ENCODE results near the gene SRMS. TPM values are rescaled to one million over a fixed set of nuclear protein-coding genes. Genes with fewer than 3 reads are reported as not detected.

SRMS gene
- total RNA-seq, 1 experiment from 2014 or later = 1.4 TPM

DNA sequence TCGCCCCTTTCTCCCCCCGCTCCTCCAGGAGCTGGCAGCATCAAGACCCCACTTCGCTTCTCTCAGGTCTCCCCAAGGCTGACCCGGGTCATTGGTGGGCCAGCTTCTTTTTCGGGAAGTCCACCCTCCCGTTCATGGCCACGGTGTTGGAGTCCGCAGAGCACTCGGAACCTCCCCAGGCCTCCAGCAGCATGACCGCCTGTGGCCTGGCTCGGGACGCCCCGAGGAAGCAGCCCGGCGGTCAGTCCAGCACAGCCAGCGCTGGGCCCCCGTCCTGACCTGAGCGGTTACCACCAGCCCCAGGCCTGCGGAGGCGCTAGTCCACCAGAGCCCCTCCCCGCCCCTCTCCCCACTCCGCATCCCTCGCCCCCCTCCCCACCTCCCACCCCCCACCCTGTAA is 25.9 kb downstream of the SRMS start:
- H3K27ac Mint-ChIP-seq (ENCODE audit: low read depth, unreplicated experiment) = peak overlapping the region; percentile 42
- TF ChIP-seq, protein P1, sequence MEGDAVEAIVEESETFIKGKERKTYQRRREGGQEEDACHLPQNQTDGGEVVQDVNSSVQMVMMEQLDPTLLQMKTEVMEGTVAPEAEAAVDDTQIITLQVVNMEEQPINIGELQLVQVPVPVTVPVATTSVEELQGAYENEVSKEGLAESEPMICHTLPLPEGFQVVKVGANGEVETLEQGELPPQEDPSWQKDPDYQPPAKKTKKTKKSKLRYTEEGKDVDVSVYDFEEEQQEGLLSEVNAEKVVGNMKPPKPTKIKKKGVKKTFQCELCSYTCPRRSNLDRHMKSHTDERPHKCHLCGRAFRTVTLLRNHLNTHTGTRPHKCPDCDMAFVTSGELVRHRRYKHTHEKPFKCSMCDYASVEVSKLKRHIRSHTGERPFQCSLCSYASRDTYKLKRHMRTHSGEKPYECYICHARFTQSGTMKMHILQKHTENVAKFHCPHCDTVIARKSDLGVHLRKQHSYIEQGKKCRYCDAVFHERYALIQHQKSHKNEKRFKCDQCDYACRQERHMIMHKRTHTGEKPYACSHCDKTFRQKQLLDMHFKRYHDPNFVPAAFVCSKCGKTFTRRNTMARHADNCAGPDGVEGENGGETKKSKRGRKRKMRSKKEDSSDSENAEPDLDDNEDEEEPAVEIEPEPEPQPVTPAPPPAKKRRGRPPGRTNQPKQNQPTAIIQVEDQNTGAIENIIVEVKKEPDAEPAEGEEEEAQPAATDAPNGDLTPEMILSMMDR (IDR thresholded peaks at IDR 0.05; ENCODE audit: unreplicated experiment) = no peak
- ChIA-PET CTCF (interaction anchor here (0.6 to 4.1 kb wide), 6 partner anchors 8 to 297 kb away, joined by 4 to 20 read pairs (median 4); partner anchors contain the start of gene PTK6), POLR2A (interaction anchor here (0.5 to 5.4 kb wide), 30 partner anchors 13 to 1043 kb away, joined by 3 to 124 read pairs (median 4); partner anchors contain the start of genes PRPF6, PTK6, RTEL1 and SAMD10)
- intact Hi-C loops (cut with micrococcal nuclease) = no loop called here
- H3K9me3 Mint-ChIP-seq (ENCODE audit: unreplicated experiment) = no peaks in the 10 kb centered on the region
- peaks cover 34% of the 10 kb centered on the region for H3K36me3 Mint-ChIP-seq (ENCODE audit: insufficient read depth, unreplicated experiment)
- peak overlapping the region; percentile 83 for H3K4me3 Mint-ChIP-seq (ENCODE audit: unreplicated experiment)
- no peaks in the 10 kb centered on the region for H3K4me1 Mint-ChIP-seq (ENCODE audit: insufficient read depth, unreplicated experiment)
- no peak for DNase-seq (ENCODE audit: unreplicated experiment)
- H3K27me3 Mint-ChIP-seq (ENCODE audit: insufficient read depth, unreplicated experiment) = no peaks in the 10 kb centered on the region
- no TSS peak for BruUV-seq (replicated peaks)

DNA sequence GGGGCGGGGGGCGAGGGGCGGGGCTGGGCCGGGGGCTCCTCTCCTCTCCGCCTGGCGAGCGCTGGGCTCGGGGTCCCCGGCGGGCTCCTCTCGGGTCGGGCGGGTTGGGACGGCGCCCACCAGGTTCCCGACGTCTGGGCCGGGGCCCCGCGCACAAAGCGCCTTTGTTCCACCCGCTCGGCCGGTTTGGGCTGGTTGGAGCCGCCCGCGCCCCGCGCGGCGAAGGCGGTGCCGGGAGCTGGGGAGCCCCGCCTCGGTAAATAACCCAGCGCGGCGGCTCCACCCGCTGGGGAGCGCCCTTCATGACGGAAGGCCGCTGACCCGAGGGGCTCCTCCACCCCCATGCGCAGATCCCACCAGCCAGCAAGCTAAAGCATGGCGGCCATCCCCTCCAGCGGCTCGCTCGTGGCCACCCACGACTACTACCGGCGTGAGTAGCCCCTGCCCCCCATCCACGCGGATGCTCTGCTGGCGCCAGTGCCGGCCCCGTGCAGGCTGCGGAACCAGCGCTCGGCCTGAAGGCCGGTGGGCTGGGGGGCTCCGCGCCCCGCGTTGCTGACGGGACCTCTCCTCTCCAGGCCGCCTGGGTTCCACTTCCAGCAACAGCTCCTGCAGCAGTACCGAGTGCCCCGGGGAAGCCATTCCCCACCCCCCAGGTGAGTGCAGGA is 26.5 kb downstream of the SRMS start:
- TF ChIP-seq, protein P1 (IDR thresholded peaks at IDR 0.05; ENCODE audit: unreplicated experiment) = no peak
- peak; percentile 61 for DNase-seq (ENCODE audit: unreplicated experiment)
- Mint-ChIP-seq H3K4me1 (ENCODE audit: insufficient read depth, unreplicated experiment) (no peaks in the 10 kb centered on the region), H3K27me3 (ENCODE audit: insufficient read depth, unreplicated experiment) (no peaks in the 10 kb centered on the region), H3K4me3 (ENCODE audit: unreplicated experiment) (peak overlapping the region; percentile 83), H3K27ac (ENCODE audit: low read depth, unreplicated experiment) (peak overlapping the region; percentile 42), H3K36me3 (ENCODE audit: insufficient read depth, unreplicated experiment) (peaks cover 34% of the 10 kb centered on the region), H3K9me3 (ENCODE audit: unreplicated experiment) (no peaks in the 10 kb centered on the region)
- intact Hi-C loops (cut with micrococcal nuclease) = loop anchor here (1.0 kb wide), 1 partner anchor 79 kb away; no protein-coding TSS in a partner anchor
- BruUV-seq (replicated peaks) = TSS peak; percentile 79
- CTCF ChIA-PET = interaction anchor here (0.6 to 4.1 kb wide), 5 partner anchors 8 to 297 kb away, joined by 4 to 20 read pairs (median 5); partner anchors contain the start of gene PTK6
- POLR2A ChIA-PET = interaction anchor here (0.5 to 5.4 kb wide), 31 partner anchors 13 to 1043 kb away, joined by 3 to 124 read pairs (median 4); partner anchors contain the start of genes ARFRP1, PRPF6, PTK6 and RTEL1

DNA sequence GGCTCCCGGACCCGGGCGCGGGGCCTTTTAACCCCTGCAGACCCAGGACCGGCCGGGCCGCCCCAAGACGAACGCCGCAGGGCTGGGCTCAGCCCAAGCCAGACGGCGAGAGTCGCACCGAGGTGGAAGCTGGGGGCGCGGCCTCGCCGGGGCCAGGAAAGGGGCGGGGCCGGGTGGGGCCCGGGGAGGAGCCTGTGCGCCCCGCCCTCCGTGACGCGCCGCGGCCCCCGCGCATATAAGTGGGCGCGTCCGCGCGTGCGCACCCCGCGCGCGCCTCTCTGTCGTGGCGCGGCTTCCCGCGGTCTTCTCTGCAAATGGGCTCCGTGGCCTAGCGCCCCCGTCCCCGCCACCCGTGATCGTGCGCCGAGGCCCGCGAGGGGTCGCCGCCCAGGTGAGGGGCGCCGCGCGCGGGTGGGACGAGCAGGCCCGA is 27.0 kb downstream of the SRMS start, which contains the start of gene PPDPF:
Gene PPDPF, plus strand, starts transcription at position 262 of the 430 bp plus-strand sequence. CDS start 544 bp downstream, outside the sequence.
- BruUV-seq (replicated peaks) = no TSS peak
- no peaks in the 10 kb centered on the region for H3K27me3 Mint-ChIP-seq (ENCODE audit: insufficient read depth, unreplicated experiment)
- H3K9me3 Mint-ChIP-seq (ENCODE audit: unreplicated experiment) = no peaks in the 10 kb centered on the region
- intact Hi-C loops (cut with micrococcal nuclease) = loop anchor here (1.0 kb wide), 1 partner anchor 78 kb away; no protein-coding TSS in a partner anchor
- H3K4me1 Mint-ChIP-seq (ENCODE audit: insufficient read depth, unreplicated experiment) = no peaks in the 10 kb centered on the region
- TF ChIP-seq, protein P1 (IDR thresholded peaks at IDR 0.05; ENCODE audit: unreplicated experiment) = no peak
- ChIA-PET CTCF (interaction anchor here (0.6 to 4.1 kb wide), 4 partner anchors 17 to 296 kb away, joined by 3 to 20 read pairs (median 10); partner anchors contain the start of gene PTK6), POLR2A (interaction anchor here (0.5 to 5.4 kb wide), 24 partner anchors 12 to 891 kb away, joined by 3 to 124 read pairs (median 4); partner anchors contain the start of genes ARFRP1, GMEB2, PRPF6 and PTK6)
- H3K27ac Mint-ChIP-seq (ENCODE audit: low read depth, unreplicated experiment) = peak within 1 kb of the TSS; percentile 42
- H3K4me3 Mint-ChIP-seq (ENCODE audit: unreplicated experiment) = peak within 1 kb of the TSS; percentile 83
- peaks cover 34% of the 10 kb centered on the region for H3K36me3 Mint-ChIP-seq (ENCODE audit: insufficient read depth, unreplicated experiment)
- peak; percentile 75 for DNase-seq (ENCODE audit: unreplicated experiment)
